Neural crest cell (in vitro differentiated cells): ENCODE measurements around the gene RAC2. TPM values are rescaled to one million over a fixed set of nuclear protein-coding genes. Genes with fewer than 3 reads are reported as not detected.
A peak's percentile ranks its signal among the peaks of the same experiment; 100 is the strongest.

Experiments
- DNase-seq: peaks from one replicate; pipeline ENCODE4 v3.0.0; 2021; ENCODE audit warnings: low read depth, mixed read lengths, low spot score
- H3K27ac Mint-ChIP-seq: one replicate; pipeline ENCODE4 v1.8.0; 2021; ENCODE audit warnings: mild to moderate bottlenecking, mixed read lengths; ENCODE audit not compliant: unreplicated experiment
- H3K27me3 Mint-ChIP-seq: 2 replicates; pipeline ENCODE4 v1.8.0; 2021; ENCODE audit warnings: low read depth, mild to moderate bottlenecking, mixed read lengths
- H3K36me3 Mint-ChIP-seq: 2 replicates; pipeline ENCODE4 v1.8.0; 2021; ENCODE audit warnings: low read depth, mild to moderate bottlenecking, mixed read lengths
- H3K4me1 Mint-ChIP-seq: 2 replicates; pipeline ENCODE4 v1.8.0; 2021; ENCODE audit warnings: mixed read lengths
- H3K4me3 Mint-ChIP-seq: one replicate; pipeline ENCODE4 v1.8.0; 2021; ENCODE audit warnings: mild to moderate bottlenecking, mixed read lengths
- H3K9me3 Mint-ChIP-seq: 2 replicates; pipeline ENCODE4 v1.8.0; 2021; ENCODE audit warnings: mixed read lengths
- CTCF ChIP-seq: fragments of 200-600 bp; sonication (generic); conservative IDR thresholded peaks from 2 replicates; pipeline ENCODE4 v1.5.0; 2021; ENCODE audit warnings: antibody characterized with exemption, mild to moderate bottlenecking
- total RNA-seq: library from RNA; stranded (reverse); gene quantifications from 2 replicates; pipeline ENCODE4 v1.2.1, GENCODE V29; 2021

The RAC2 gene
- total RNA-seq, 1 donor from 2014 or later = 0.21 TPM

GRCh38 chr22:37212174-37212906, 31.7 kb downstream of the RAC2 start, which contains the start of gene SSTR3:
Gene SSTR3, minus strand, starts transcription at chr22:37212477. Its CDS starts 4,674 bp downstream, at chr22:37207803.
- H3K36me3 Mint-ChIP-seq = no peaks in the 10 kb centered on the region
- H3K4me1 Mint-ChIP-seq = peaks cover 13% of the 10 kb centered on the region
- TF ChIP-seq CTCF = no peak
- H3K9me3 Mint-ChIP-seq = no peaks in the 10 kb centered on the region
- peaks cover 2% of the 10 kb centered on the region for H3K27me3 Mint-ChIP-seq
- H3K4me3 Mint-ChIP-seq = no peak within 1 kb of the TSS
- peak; percentile 16 for DNase-seq
- H3K27ac Mint-ChIP-seq = no peak within 1 kb of the TSS

GRCh38 chr22:37211866-37212173, 32.2 kb downstream of the RAC2 start:
- no peaks in the 10 kb centered on the region for H3K36me3 Mint-ChIP-seq
- peaks cover 2% of the 10 kb centered on the region for H3K27me3 Mint-ChIP-seq
- no peaks in the 10 kb centered on the region for H3K9me3 Mint-ChIP-seq
- no peak overlapping the region for H3K27ac Mint-ChIP-seq
- DNase-seq = no peak
- H3K4me1 Mint-ChIP-seq = peaks cover 13% of the 10 kb centered on the region
- TF ChIP-seq CTCF = no peak
- no peak overlapping the region for H3K4me3 Mint-ChIP-seq

GRCh38 chr22:37211075-37211865, 32.8 kb downstream of the RAC2 start:
- no peak overlapping the region for H3K27ac Mint-ChIP-seq
- peaks cover 2% of the 10 kb centered on the region for H3K27me3 Mint-ChIP-seq
- no peaks in the 10 kb centered on the region for H3K9me3 Mint-ChIP-seq
- peaks cover 13% of the 10 kb centered on the region for H3K4me1 Mint-ChIP-seq
- no peaks in the 10 kb centered on the region for H3K36me3 Mint-ChIP-seq
- H3K4me3 Mint-ChIP-seq = no peak overlapping the region
- no peak for DNase-seq
- no peak for TF ChIP-seq CTCF

- Mint-ChIP-seq H3K4me1 (peaks cover 13% of the 10 kb centered on the region), H3K9me3 (no peaks in the 10 kb centered on the region), H3K4me3 (no peak overlapping the region), H3K36me3 (no peaks in the 10 kb centered on the region), H3K27ac (no peak overlapping the region), H3K27me3 (peaks cover 2% of the 10 kb centered on the region)
- no peak for TF ChIP-seq CTCF
- no peak for DNase-seq
Observed at GRCh38 chr22:37210041-37210803, 33.8 kb downstream of the RAC2 start.

GRCh38 chr22:37209140-37209845, 34.8 kb downstream of the RAC2 start:
- Mint-ChIP-seq H3K9me3 (no peaks in the 10 kb centered on the region), H3K36me3 (no peaks in the 10 kb centered on the region)

More at GRCh38 chr22:37209140-37209845, 34.8 kb downstream of the RAC2 start:
- DNase-seq = no peak
- TF ChIP-seq CTCF = no peak
- Mint-ChIP-seq H3K4me3 (no peak overlapping the region), H3K27ac (no peak overlapping the region), H3K4me1 (peaks cover 13% of the 10 kb centered on the region), H3K27me3 (peaks cover 2% of the 10 kb centered on the region)
